PC-9 (cell line): ENCODE results near the gene CSTF2. TPM values are rescaled to one million over a fixed set of nuclear protein-coding genes. Genes with fewer than 3 reads are reported as not detected.

Source experiments
- BruUV-seq: library from RNA; stranded (reverse); fragments of 400-500 nt; replicated peaks from 2 replicates; lab custom pipeline; 2021; lab: Mats Ljungman, UMichigan
- CTCF ChIA-PET: fragments of 300-600 bp; sonication (Branson Sonifier 250); formaldehyde crosslinking; loops from one replicate; lab custom pipeline; 2022; ENCODE audit warnings: antibody characterized with exemption; lab: Charles Lee
- POLR2A ChIA-PET: fragments of 300-600 bp; sonication (Branson Sonifier 250); formaldehyde crosslinking; loops from one replicate; lab custom pipeline; 2022; ENCODE audit warnings: antibody characterized with exemption; ENCODE audit not compliant: unreplicated experiment; lab: Charles Lee
- DNase-seq, 2 experiments: peaks; one replicate each; pipeline versions ENCODE4 v3.0.0 to v3.0.0-alpha.2; 2015 to 2022; ENCODE audit warnings: mixed read lengths in 1 of 2
- H2AFZ ChIP-seq: fragments of 200-600 bp; sonication (generic); 2 replicates; pipeline ENCODE4 v1.8.1; 2017; ENCODE audit warnings: antibody characterized with exemption
- H3F3A ChIP-seq: fragments of 200-600 bp; sonication (generic); 2 replicates; pipeline ENCODE4 v1.8.1; 2017; ENCODE audit warnings: antibody characterized with exemption, mild to moderate bottlenecking, low read depth; ENCODE audit not compliant: insufficient read depth
- H3K27ac ChIP-seq: fragments of 200-600 bp; sonication (generic); 2 replicates; pipeline ENCODE4 v1.6.1; 2016; ENCODE audit warnings: mixed run types
- H3K27me3 ChIP-seq: fragments of 200-600 bp; sonication (generic); 2 replicates; pipeline ENCODE4 v1.6.1; 2016; ENCODE audit warnings: low read depth, mixed run types; ENCODE audit not compliant: insufficient read depth
- H3K36me3 ChIP-seq: fragments of 200-600 bp; sonication (generic); 2 replicates; pipeline ENCODE4 v1.6.1; 2016; ENCODE audit warnings: low read depth, mixed run types
- H3K4me1 ChIP-seq: fragments of 200-600 bp; sonication (generic); replicated peaks from 2 replicates; pipeline ENCODE4 v1.6.1; 2016; ENCODE audit warnings: mixed run types; ENCODE audit not compliant: insufficient read depth
- H3K4me2 ChIP-seq: fragments of 200-600 bp; sonication (generic); 2 replicates; pipeline ENCODE4 v1.6.1; 2017; ENCODE audit warnings: mixed run types
- H3K4me3 ChIP-seq: fragments of 200-600 bp; sonication (generic); 2 replicates; pipeline ENCODE4 v1.6.1; 2016; ENCODE audit warnings: mixed run types
- H3K79me2 ChIP-seq: fragments of 200-600 bp; sonication (generic); 2 replicates; pipeline ENCODE4 v1.6.1; 2017; ENCODE audit warnings: low read depth, mixed run types
- H3K9me2 ChIP-seq: fragments of 200-600 bp; sonication (generic); 2 replicates; pipeline ENCODE4 v1.8.1; 2017; ENCODE audit warnings: mild to moderate bottlenecking; ENCODE audit not compliant: insufficient read depth
- H3K9me3 ChIP-seq: fragments of 200-600 bp; sonication (generic); 2 replicates; pipeline ENCODE4 v1.8.1; 2016; ENCODE audit warnings: low read depth; ENCODE audit not compliant: insufficient read depth
- H4K20me1 ChIP-seq: fragments of 200-600 bp; sonication (generic); 2 replicates; pipeline ENCODE4 v1.8.1; 2017; ENCODE audit not compliant: insufficient read depth
- CTCF ChIP-seq: fragments of 200-600 bp; sonication (generic); conservative IDR thresholded peaks from 2 replicates; pipeline ENCODE4 v1.6.1; 2017; ENCODE audit warnings: mixed run types, antibody characterized with exemption, mild to moderate bottlenecking, moderate library complexity
- EZH2 ChIP-seq: fragments of 200-600 bp; sonication (generic); IDR thresholded peaks from 2 replicates; pipeline ENCODE4 v1.8.0; 2017; ENCODE audit warnings: antibody characterized with exemption, low read depth
- intact Hi-C: fragments of 100-400 bp; cut with micrococcal nuclease; formaldehyde crosslinking; loops from one replicate; pipeline ENCODE4 v1.10.0; 2022; ENCODE audit not compliant: unreplicated experiment
- total RNA-seq: library from RNA; stranded (reverse); gene quantifications from 2 replicates; pipeline ENCODE4 v1.2.3, GENCODE V29; 2021

The CSTF2 gene
- total RNA-seq, 1 experiment from 2014 or later, result 24.1 TPM

- Histone ChIP-seq H3K36me3 (0 out of 2 replicates have a peak, but pooled peaks cover 6% of the 10 kb centered on the region), H4K20me1 (no peaks in the 10 kb centered on the region), H3K9me3 (no peaks in the 10 kb centered on the region), H2AFZ (no peak overlapping the region), H3K9me2 (no peaks in the 10 kb centered on the region), H3K4me1 (no peaks in the 10 kb centered on the region), H3K27me3 (no peaks in the 10 kb centered on the region), H3K4me3 (no peak overlapping the region), H3K79me2 (no peaks in the 10 kb centered on the region), H3F3A (no peaks in the 10 kb centered on the region), H3K27ac (no peak overlapping the region), H3K4me2 (no peak overlapping the region)
- DNase-seq, result no peak
- ChIA-PET CTCF (no interaction called here), POLR2A (no interaction called here)
- intact Hi-C loops, result no loop called here
- TF ChIP-seq EZH2 (no peak), CTCF (no peak)
- BruUV-seq, result no TSS peak
Observed at GRCh38 chrX:100831219-100831946, 11.2 kb downstream of the CSTF2 start.

GRCh38 chrX:100850317-100850716 lies 30.1 kb downstream of the CSTF2 start:
- ChIA-PET POLR2A (no interaction called here), CTCF (no interaction called here)
- Histone ChIP-seq H4K20me1 (no peaks in the 10 kb centered on the region), H3K9me2 (no peaks in the 10 kb centered on the region), H3K4me3 (no peak overlapping the region), H3F3A (no peaks in the 10 kb centered on the region), H3K4me1 (no peaks in the 10 kb centered on the region), H2AFZ (no peak overlapping the region), H3K27me3 (no peaks in the 10 kb centered on the region), H3K27ac (no peak overlapping the region), H3K9me3 (no peaks in the 10 kb centered on the region), H3K79me2 (no peaks in the 10 kb centered on the region), H3K4me2 (no peak overlapping the region), H3K36me3 (no peaks in the 10 kb centered on the region)
- DNase-seq, result no peak
- intact Hi-C loops, result no loop called here
- TF ChIP-seq EZH2, result no peak
- TF ChIP-seq CTCF, result no peak
- BruUV-seq, result no TSS peak

DNA sequence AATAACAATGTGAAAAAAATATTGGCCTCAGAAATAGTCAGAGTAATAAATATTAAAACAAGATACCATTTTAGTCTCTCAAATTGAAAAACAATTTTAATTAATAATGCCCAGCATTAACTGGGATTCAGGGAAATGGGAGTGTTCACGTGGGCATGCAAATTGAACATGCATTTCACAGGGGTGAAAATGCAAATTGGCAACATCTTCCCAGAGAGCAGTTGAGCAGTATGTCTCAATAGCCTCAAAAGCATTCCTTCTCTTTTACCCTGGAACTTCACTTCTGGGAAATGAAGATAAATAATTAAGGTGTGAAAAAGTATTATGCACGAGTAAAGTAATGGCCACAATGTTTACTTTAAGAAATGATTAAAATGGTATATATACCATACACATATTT lies 32.6 kb downstream of the CSTF2 start:
- TF ChIP-seq CTCF (no peak), EZH2 (no peak)
- Histone ChIP-seq H3K79me2 (no peaks in the 10 kb centered on the region), H3K9me3 (no peaks in the 10 kb centered on the region), H3K36me3 (no peaks in the 10 kb centered on the region), H3F3A (no peaks in the 10 kb centered on the region), H3K4me3 (no peak overlapping the region), H3K4me1 (no peaks in the 10 kb centered on the region), H3K4me2 (no peak overlapping the region), H4K20me1 (no peaks in the 10 kb centered on the region), H3K27ac (no peak overlapping the region), H3K27me3 (no peaks in the 10 kb centered on the region), H3K9me2 (no peaks in the 10 kb centered on the region), H2AFZ (no peak overlapping the region)
- CTCF ChIA-PET, result no interaction called here
- BruUV-seq, result no TSS peak
- POLR2A ChIA-PET, result no interaction called here
- DNase-seq, result no peak
- intact Hi-C loops, result no loop called here
